Astrocyte (in vitro differentiated cells and primary cell): ENCODE measurements around the gene CCDC102A. TPM values are rescaled to one million over a fixed set of nuclear protein-coding genes. Genes with fewer than 3 reads are reported as not detected.
"Not testable (repeated sequence)": the region's sequence is repeated elsewhere in the genome, so short reads cannot be mapped to it uniquely, and the experiment has no call there.

Experiments
- DNase-seq: peaks from one replicate; pipeline ENCODE4 v3.0.0-alpha.2; 2010; ENCODE audit warnings: low read depth
- FAIRE-seq: peaks from 2 replicates; lab custom pipeline; 2011; peaks lifted over from hg19 to GRCh38; lab: Jason Lieb, UNC
- H2AFZ ChIP-seq: 2 replicates; pipeline ENCODE4 v1.6.0; 2012; ENCODE audit warnings: low read depth, low read length, inconsistent platforms
- H3K27ac ChIP-seq: 2 replicates; pipeline ENCODE4 v1.5.1; 2011; ENCODE audit warnings: low read depth, low read length, inconsistent platforms
- H3K27me3 ChIP-seq: 2 replicates; pipeline ENCODE4 v1.6.0; 2011; ENCODE audit warnings: low read length, inconsistent platforms; ENCODE audit not compliant: insufficient read depth
- H3K36me3 ChIP-seq: 2 replicates; pipeline ENCODE4 v1.5.1; 2011; ENCODE audit warnings: low read length, inconsistent platforms; ENCODE audit not compliant: insufficient read depth
- H3K4me1 ChIP-seq: 2 replicates; pipeline ENCODE4 v1.5.1; 2011; ENCODE audit warnings: low read length, inconsistent platforms; ENCODE audit not compliant: insufficient read depth
- H3K4me2 ChIP-seq: 2 replicates; pipeline ENCODE4 v1.6.0; 2012; ENCODE audit warnings: low read length, inconsistent platforms
- H3K4me3 ChIP-seq: 2 replicates; pipeline ENCODE4 v1.5.1; 2011; ENCODE audit warnings: low read depth, mild to moderate bottlenecking, low read length, inconsistent platforms; ENCODE audit not compliant: insufficient read depth
- H3K79me2 ChIP-seq: 2 replicates; pipeline ENCODE4 v1.6.0; 2012; ENCODE audit warnings: mild to moderate bottlenecking, low read length, inconsistent platforms; ENCODE audit not compliant: insufficient read depth
- H3K9ac ChIP-seq: 2 replicates; pipeline ENCODE4 v1.6.0; 2012; ENCODE audit warnings: mild to moderate bottlenecking, low read length, inconsistent platforms
- H3K9me3 ChIP-seq: 2 replicates; pipeline ENCODE4 v1.5.1; 2012; ENCODE audit warnings: low read depth, mild to moderate bottlenecking, low read length, inconsistent platforms; ENCODE audit not compliant: insufficient read depth
- H4K20me1 ChIP-seq: 2 replicates; pipeline ENCODE4 v1.6.0; 2012; ENCODE audit warnings: low read length, inconsistent platforms; ENCODE audit not compliant: insufficient read depth
- H3K27ac Mint-ChIP-seq: one replicate; pipeline ENCODE4 v1.8.0; 2021; ENCODE audit warnings: mild to moderate bottlenecking, mixed read lengths; ENCODE audit not compliant: unreplicated experiment
- H3K27me3 Mint-ChIP-seq: one replicate; pipeline ENCODE4 v1.8.0; 2021; ENCODE audit warnings: low read depth, mixed read lengths; ENCODE audit not compliant: unreplicated experiment
- H3K36me3 Mint-ChIP-seq: one replicate; pipeline ENCODE4 v1.8.0; 2021; ENCODE audit warnings: low read depth, mixed read lengths; ENCODE audit not compliant: unreplicated experiment
- H3K4me1 Mint-ChIP-seq: one replicate; pipeline ENCODE4 v1.8.0; 2021; ENCODE audit warnings: low read depth, mixed read lengths; ENCODE audit not compliant: unreplicated experiment
- H3K4me3 Mint-ChIP-seq: one replicate; pipeline ENCODE4 v1.8.0; 2021; ENCODE audit warnings: mild to moderate bottlenecking, moderate library complexity, mixed read lengths; ENCODE audit not compliant: unreplicated experiment
- H3K9me3 Mint-ChIP-seq: one replicate; pipeline ENCODE4 v1.8.0; 2021; ENCODE audit warnings: mild to moderate bottlenecking, mixed read lengths; ENCODE audit not compliant: unreplicated experiment
- EZH2 ChIP-seq: IDR thresholded peaks from 2 replicates; pipeline ENCODE4 v1.6.1; 2012; ENCODE audit warnings: mild to moderate bottlenecking, low read length, inconsistent platforms; ENCODE audit not compliant: insufficient read depth
- total RNA-seq: library from RNA; stranded (reverse); gene quantifications from 2 replicates; pipeline ENCODE4 v1.2.1, GENCODE V29; 2021
- TF ChIP-seq, protein P1 (sequence below): IDR thresholded peaks from 2 replicates; pipeline ENCODE4 v1.5.1; 2011; ENCODE audit warnings: low read depth, mild to moderate bottlenecking, inconsistent platforms, low read length, moderate library complexity; ENCODE audit not compliant: insufficient read depth

Gene CCDC102A
- total RNA-seq, 1 donor from 2014 or later = 8.8 TPM

DNA sequence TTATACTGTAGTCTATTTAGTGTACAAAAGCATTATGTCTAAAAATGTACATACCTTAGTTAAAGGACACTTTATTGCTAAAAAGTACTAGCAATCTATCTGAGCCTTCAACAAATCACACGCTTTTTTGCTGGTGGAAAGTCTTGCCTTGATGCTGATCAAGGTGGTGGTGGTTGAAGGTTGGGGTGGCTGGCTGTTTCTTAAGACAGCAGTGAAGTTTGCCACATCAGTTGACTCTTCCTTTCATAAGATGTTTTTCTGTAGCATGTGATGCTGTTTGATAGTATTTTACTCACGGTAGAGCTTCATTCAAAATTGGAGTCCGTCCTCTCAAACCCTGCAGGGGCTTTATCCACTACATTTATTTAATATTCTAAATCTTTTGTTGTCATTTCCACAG lies 14.7 kb upstream of the CCDC102A start:
- Mint-ChIP-seq H3K4me3 (no peak overlapping the region), H3K36me3 (peaks cover 4% of the 10 kb centered on the region), H3K27ac (no peak overlapping the region), H3K27me3 (peaks cover 2% of the 10 kb centered on the region), H3K4me1 (no peaks in the 10 kb centered on the region), H3K9me3 (peaks cover 27% of the 10 kb centered on the region)
- H3K36me3 ChIP-seq = no peaks in the 10 kb centered on the region
- no peak for TF ChIP-seq EZH2
- TF ChIP-seq, protein P1, sequence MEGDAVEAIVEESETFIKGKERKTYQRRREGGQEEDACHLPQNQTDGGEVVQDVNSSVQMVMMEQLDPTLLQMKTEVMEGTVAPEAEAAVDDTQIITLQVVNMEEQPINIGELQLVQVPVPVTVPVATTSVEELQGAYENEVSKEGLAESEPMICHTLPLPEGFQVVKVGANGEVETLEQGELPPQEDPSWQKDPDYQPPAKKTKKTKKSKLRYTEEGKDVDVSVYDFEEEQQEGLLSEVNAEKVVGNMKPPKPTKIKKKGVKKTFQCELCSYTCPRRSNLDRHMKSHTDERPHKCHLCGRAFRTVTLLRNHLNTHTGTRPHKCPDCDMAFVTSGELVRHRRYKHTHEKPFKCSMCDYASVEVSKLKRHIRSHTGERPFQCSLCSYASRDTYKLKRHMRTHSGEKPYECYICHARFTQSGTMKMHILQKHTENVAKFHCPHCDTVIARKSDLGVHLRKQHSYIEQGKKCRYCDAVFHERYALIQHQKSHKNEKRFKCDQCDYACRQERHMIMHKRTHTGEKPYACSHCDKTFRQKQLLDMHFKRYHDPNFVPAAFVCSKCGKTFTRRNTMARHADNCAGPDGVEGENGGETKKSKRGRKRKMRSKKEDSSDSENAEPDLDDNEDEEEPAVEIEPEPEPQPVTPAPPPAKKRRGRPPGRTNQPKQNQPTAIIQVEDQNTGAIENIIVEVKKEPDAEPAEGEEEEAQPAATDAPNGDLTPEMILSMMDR = no peak
- H3K4me2 ChIP-seq = no peak overlapping the region
- no peaks in the 10 kb centered on the region for H3K4me1 ChIP-seq
- peaks cover 15% of the 10 kb centered on the region for H3K27me3 ChIP-seq
- no peak overlapping the region for H2AFZ ChIP-seq
- DNase-seq (no peak), FAIRE-seq (no peak)
- no peaks in the 10 kb centered on the region for H3K9me3 ChIP-seq
- H3K9ac ChIP-seq = no peak overlapping the region
- no peak overlapping the region for H3K27ac ChIP-seq
- H4K20me1 ChIP-seq = no peaks in the 10 kb centered on the region
- H3K79me2 ChIP-seq = no peaks in the 10 kb centered on the region
- H3K4me3 ChIP-seq = no peak overlapping the region

DNA sequence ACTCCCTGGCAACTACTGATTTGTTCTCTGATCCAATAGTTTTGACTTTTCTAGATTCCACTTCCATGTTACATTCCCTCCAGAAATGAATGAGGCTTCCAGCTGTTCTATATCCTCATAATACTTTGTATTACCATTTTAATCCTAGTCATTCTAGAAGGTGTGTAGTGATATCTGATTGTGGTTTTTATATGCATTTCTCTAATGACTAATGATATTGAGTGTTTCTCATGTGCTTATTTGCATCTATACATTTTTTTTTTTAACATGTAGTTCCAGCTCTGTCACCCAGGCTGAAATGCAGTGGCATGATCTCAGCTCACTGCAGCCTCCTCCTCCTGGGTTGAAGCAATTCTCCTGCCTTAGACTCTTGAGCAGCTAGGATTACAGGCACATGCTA lies 13.4 kb upstream of the CCDC102A start:
- Histone ChIP-seq H3K79me2 (no peaks in the 10 kb centered on the region), H3K4me3 (no peak overlapping the region), H2AFZ (no peak overlapping the region), H3K36me3 (no peaks in the 10 kb centered on the region), H3K9ac (no peak overlapping the region), H3K9me3 (no peaks in the 10 kb centered on the region), H4K20me1 (no peaks in the 10 kb centered on the region), H3K4me1 (no peaks in the 10 kb centered on the region), H3K27me3 (peaks cover 15% of the 10 kb centered on the region), H3K27ac (no peak overlapping the region), H3K4me2 (no peak overlapping the region)
- no peak overlapping the region for H3K4me3 Mint-ChIP-seq
- TF ChIP-seq, protein P1 = no peak
- TF ChIP-seq EZH2 = no peak
- no peak overlapping the region for H3K27ac Mint-ChIP-seq
- H3K27me3 Mint-ChIP-seq = peaks cover 4% of the 10 kb centered on the region
- FAIRE-seq (no peak), DNase-seq (no peak)
- H3K4me1 Mint-ChIP-seq = no peaks in the 10 kb centered on the region
- H3K36me3 Mint-ChIP-seq = peaks cover 4% of the 10 kb centered on the region
- H3K9me3 Mint-ChIP-seq = peaks cover 27% of the 10 kb centered on the region

DNA sequence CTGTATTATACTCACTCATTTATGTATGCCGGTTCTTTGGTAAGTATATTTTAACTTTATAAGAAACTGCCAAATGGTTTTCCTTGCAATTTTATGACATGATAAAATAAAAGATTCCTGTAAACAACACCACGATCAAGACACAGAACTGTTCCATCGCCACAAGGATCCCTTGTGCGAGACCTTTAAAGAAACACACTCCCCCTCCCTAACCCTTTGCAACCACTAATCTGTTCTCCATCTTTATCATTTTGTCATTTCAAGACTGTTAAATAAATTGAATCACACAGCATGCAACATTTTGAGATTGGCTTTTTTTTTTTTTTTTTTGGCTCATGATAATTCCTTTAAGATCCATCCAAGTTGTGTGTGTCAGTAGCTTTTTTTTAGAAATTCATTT lies 12.0 kb upstream of the CCDC102A start:
- H4K20me1 ChIP-seq = no peaks in the 10 kb centered on the region
- Mint-ChIP-seq H3K27ac (no peak overlapping the region), H3K4me3 (no peak overlapping the region), H3K27me3 (peaks cover 9% of the 10 kb centered on the region), H3K9me3 (peaks cover 27% of the 10 kb centered on the region), H3K4me1 (peaks cover 10% of the 10 kb centered on the region), H3K36me3 (peaks cover 4% of the 10 kb centered on the region)
- no peak overlapping the region for H3K4me3 ChIP-seq
- no peak overlapping the region for H3K27ac ChIP-seq
- H3K9ac ChIP-seq = no peak overlapping the region
- H2AFZ ChIP-seq = no peak overlapping the region
- H3K27me3 ChIP-seq = peaks cover 18% of the 10 kb centered on the region
- no peaks in the 10 kb centered on the region for H3K9me3 ChIP-seq
- H3K4me1 ChIP-seq = no peaks in the 10 kb centered on the region
- FAIRE-seq (no peak), DNase-seq (no peak)
- H3K36me3 ChIP-seq = no peaks in the 10 kb centered on the region
- TF ChIP-seq, protein P1 = no peak
- no peak for TF ChIP-seq EZH2
- H3K4me2 ChIP-seq = no peak overlapping the region
- no peaks in the 10 kb centered on the region for H3K79me2 ChIP-seq

DNA sequence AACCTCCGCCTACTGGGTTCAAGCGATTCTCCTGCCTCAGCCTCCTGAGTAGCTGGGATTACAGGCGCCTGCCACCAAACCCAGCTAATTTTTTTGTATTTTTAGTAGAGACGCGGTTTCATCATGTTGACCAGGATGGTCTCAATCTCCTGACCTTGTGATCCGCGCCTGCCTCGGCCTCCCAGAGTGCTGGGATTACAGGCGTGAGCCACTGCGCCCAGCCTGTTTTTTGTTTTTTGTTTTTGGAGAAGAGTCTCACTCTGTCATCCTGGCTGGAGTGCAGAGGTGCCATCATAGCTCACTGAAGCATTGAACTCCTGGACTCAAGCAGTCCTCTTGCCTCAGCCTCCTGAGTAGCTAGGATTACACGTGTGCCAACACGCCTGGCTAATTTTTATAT lies 11.2 kb upstream of the CCDC102A start:
- not testable (repeated sequence) for H3K27ac Mint-ChIP-seq, H3K4me3 ChIP-seq, H3K9ac ChIP-seq, H3K4me2 ChIP-seq, H3K36me3 ChIP-seq, H3K27ac ChIP-seq, H3K4me1 Mint-ChIP-seq, H3K79me2 ChIP-seq, H3K4me3 Mint-ChIP-seq, H4K20me1 ChIP-seq, H3K9me3 ChIP-seq, DNase-seq, H3K4me1 ChIP-seq, H3K36me3 Mint-ChIP-seq, H2AFZ ChIP-seq, FAIRE-seq
- Mint-ChIP-seq H3K27me3 (peaks cover 13% of the 10 kb centered on the region), H3K9me3 (peaks cover 24% of the 10 kb centered on the region)
- H3K27me3 ChIP-seq = peaks cover 17% of the 10 kb centered on the region
